ENCODE results near the gene HLA-DMA.

Gene HLA-DMA

DNA sequence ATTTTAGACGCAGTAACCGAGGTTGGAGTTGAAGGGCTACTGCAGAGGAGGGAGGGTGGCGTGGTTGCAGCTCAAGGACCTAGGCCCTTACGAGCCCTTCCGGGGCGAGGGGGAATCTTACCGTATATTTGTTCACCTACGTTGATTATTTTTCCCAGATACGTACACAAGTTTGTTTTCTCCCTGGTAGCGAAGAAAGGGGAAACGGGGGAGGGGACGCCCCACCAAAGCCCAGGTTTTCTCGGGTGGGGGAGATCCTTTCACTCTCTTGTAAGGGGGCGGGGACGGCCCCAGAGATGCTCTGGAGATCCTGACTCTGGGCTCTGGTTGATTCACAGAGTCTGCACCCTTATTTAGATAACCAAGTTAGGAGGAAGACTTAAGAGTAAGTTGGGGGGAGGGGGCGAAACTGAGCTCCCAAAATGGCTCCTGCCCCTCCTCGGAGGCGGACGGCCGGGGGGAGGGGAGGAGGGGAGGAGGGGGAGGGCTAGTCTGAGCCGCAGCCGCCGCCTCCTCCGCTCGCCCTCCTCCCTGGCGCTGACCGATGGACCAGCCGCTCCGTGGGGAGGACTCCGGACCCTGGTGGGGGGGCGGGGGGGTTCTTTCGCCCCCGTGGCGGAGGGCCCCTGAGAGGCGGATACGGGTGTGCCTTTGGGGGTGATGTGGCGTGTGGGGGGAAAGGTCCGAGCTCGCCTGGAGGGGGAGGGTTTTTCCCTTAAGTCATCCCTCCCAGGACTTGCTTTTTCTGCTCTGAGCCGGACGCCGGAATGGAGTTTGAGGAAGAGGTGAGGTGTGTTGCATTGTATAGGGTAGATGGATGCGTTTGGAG is 17.7 kb upstream of the HLA-DMA start:
- Histone ChIP-seq H3K4me3 (IDR thresholded peaks at IDR 0.05; ENCODE audit: insufficient read depth, low read depth, low read length) (no peak overlapping the region), H3K4me1 (ENCODE audit: low read depth, poor library complexity, severe bottlenecking) (peaks cover 29% of the 10 kb centered on the region), H3K27ac (peak overlapping the region; percentile 100), H3K27me3 (ENCODE audit: insufficient read depth, low read depth) (no peaks in the 10 kb centered on the region), H3K36me3 (ENCODE audit: insufficient read depth) (peaks cover 15% of the 10 kb centered on the region; the same call in 1 of the 2 replicates), H3K9ac (peak overlapping the region; percentile 100), H2AFZ (ENCODE audit: low read depth) (no peak overlapping the region), H3K4me2 (peak overlapping the region; percentile 97), H4K20me1 (ENCODE audit: insufficient read depth) (peaks cover 30% of the 10 kb centered on the region), H3K79me2 (ENCODE audit: insufficient read depth, low read depth) (peaks cover 67% of the 10 kb centered on the region)
- TF ChIP-seq, protein P1, sequence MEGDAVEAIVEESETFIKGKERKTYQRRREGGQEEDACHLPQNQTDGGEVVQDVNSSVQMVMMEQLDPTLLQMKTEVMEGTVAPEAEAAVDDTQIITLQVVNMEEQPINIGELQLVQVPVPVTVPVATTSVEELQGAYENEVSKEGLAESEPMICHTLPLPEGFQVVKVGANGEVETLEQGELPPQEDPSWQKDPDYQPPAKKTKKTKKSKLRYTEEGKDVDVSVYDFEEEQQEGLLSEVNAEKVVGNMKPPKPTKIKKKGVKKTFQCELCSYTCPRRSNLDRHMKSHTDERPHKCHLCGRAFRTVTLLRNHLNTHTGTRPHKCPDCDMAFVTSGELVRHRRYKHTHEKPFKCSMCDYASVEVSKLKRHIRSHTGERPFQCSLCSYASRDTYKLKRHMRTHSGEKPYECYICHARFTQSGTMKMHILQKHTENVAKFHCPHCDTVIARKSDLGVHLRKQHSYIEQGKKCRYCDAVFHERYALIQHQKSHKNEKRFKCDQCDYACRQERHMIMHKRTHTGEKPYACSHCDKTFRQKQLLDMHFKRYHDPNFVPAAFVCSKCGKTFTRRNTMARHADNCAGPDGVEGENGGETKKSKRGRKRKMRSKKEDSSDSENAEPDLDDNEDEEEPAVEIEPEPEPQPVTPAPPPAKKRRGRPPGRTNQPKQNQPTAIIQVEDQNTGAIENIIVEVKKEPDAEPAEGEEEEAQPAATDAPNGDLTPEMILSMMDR (conservative IDR thresholded peaks at IDR 0.05; ENCODE audit: low read depth, low read length) = no peak

DNA sequence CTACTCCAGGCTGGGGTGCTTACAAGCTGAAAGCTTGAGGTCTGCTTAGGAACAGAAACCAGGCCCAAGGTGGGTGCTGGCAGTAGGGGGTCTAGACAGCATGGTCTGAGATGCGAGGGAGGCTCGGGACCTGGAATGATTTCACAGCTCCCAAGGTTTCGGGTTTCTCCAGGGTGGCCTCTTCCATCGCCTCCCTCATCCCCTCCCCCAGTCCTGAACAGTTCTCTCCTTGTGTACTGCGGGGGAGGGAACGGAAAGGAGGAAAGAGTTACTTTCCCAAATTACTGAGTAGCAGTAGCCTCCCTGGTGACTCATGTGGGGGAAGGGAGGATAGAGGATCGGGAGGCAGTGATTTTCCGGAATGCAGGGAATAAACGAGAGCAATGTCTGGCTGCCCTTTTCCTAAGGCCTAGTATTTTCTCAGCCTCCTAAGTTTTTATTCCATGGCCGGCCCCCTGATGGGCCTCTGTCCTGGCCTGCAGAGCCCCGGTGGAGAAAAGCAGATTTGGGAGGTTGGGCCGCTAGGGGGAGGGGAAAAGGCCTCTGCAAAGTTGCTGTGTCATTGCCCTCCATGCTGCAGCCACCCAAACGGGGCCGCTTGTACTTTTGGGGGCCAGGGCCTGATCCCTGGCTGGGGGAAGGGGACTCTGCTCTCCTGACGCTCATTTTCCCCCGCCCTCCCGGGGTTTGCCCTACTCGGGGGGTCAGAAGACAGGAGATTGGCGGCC is 17.0 kb upstream of the HLA-DMA start:
- peaks cover 8% of the 10 kb centered on the region; the same call in 1 of the 2 replicates for H3K36me3 ChIP-seq (ENCODE audit: insufficient read depth)
- TF ChIP-seq, protein P1 (conservative IDR thresholded peaks at IDR 0.05; ENCODE audit: low read depth, low read length) = 0 out of 2 replicates have a peak, but pooled peaks have one; percentile 14
- H3K4me3 ChIP-seq (IDR thresholded peaks at IDR 0.05; ENCODE audit: insufficient read depth, low read depth, low read length) = no peak overlapping the region
- peak overlapping the region; percentile 100 for H3K9ac ChIP-seq
- H3K27me3 ChIP-seq (ENCODE audit: insufficient read depth, low read depth) = no peaks in the 10 kb centered on the region
- peaks cover 25% of the 10 kb centered on the region for H3K4me1 ChIP-seq (ENCODE audit: low read depth, poor library complexity, severe bottlenecking)
- peak overlapping the region; percentile 70 for H3K4me2 ChIP-seq
- peak overlapping the region; percentile 100 for H3K27ac ChIP-seq
- H3K79me2 ChIP-seq (ENCODE audit: insufficient read depth, low read depth) = peaks cover 59% of the 10 kb centered on the region
- peaks cover 22% of the 10 kb centered on the region for H4K20me1 ChIP-seq (ENCODE audit: insufficient read depth)
- H2AFZ ChIP-seq (ENCODE audit: low read depth) = no peak overlapping the region

DNA sequence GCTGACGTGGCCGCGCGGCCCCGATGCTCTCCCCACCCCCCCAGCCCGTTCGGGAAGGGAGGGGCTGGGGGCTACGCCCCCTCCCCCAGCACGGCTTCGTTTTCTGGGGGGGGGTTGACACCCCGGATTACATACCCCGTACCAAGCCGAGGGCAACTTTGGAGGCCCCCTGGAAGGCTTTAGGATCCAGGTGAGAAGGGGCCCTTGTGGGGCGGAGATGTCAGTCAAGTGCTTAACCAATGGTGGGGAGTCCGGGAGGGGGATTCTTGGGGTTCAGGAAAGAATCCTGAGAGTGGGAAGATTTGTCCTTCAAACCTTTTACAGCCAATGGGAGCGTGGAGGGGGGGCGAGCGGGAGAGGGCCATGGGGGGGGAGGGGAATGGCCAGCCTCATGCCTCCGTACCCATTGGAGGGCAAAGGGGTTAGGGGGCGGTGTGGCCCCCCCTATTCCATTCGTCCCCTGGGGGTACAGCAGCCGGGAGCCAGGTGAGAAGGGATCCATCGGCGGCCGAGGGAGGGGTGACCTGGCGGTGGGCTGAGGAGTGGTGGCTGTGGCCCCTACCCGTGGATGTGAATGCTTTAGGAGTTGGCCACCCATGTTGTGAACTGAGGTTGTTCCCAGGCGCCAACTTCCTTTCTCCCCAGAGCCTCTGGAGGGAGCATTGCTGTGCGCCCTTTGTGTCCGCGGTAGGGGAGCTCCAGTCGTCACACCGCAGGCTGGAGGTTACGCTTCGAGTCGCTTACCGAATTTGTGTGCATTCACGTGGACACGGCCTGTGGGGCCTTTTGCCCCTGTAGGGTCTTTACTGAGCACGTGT is 16.2 kb upstream of the HLA-DMA start:
- Histone ChIP-seq H3K27ac (peak overlapping the region; percentile 100), H3K36me3 (ENCODE audit: insufficient read depth) (peaks cover under 1% of the 10 kb centered on the region; the same call in 1 of the 2 replicates), H3K27me3 (ENCODE audit: insufficient read depth, low read depth) (no peaks in the 10 kb centered on the region), H3K79me2 (ENCODE audit: insufficient read depth, low read depth) (peaks cover 51% of the 10 kb centered on the region), H4K20me1 (ENCODE audit: insufficient read depth) (peaks cover 15% of the 10 kb centered on the region), H3K9ac (peak overlapping the region; percentile 100), H2AFZ (ENCODE audit: low read depth) (0 out of 2 replicates have a peak overlapping the region, but pooled peaks have one; percentile 47), H3K4me1 (ENCODE audit: low read depth, poor library complexity, severe bottlenecking) (peaks cover 20% of the 10 kb centered on the region), H3K4me3 (IDR thresholded peaks at IDR 0.05; ENCODE audit: insufficient read depth, low read depth, low read length) (no peak overlapping the region), H3K4me2 (peak overlapping the region; percentile 70)
- TF ChIP-seq, protein P1 (conservative IDR thresholded peaks at IDR 0.05; ENCODE audit: low read depth, low read length) = no peak
